ENCODE results near the gene ADCY3.

DNA sequence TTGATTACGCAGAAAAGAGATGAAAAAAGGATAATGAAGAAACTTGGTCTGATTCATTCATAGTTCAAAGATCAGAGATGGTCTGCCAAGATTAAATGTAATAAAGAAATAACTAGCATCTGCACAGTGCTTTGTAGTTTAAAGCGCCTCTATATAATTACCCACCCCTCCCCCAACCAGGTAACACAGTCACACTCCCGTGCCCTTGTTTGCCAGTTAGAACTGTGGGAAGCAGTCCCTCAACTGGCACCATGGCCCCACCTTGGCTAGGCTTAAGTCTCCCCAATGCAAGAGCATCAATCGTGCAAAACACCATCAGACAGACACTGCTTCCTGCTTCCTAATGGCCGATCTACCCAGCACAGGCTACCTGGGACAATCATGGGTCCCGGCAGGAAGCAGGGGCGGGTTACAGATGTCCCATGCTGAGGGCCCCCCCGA is 11.6 kb downstream of the ADCY3 start:
- TF ChIP-seq, protein P1, sequence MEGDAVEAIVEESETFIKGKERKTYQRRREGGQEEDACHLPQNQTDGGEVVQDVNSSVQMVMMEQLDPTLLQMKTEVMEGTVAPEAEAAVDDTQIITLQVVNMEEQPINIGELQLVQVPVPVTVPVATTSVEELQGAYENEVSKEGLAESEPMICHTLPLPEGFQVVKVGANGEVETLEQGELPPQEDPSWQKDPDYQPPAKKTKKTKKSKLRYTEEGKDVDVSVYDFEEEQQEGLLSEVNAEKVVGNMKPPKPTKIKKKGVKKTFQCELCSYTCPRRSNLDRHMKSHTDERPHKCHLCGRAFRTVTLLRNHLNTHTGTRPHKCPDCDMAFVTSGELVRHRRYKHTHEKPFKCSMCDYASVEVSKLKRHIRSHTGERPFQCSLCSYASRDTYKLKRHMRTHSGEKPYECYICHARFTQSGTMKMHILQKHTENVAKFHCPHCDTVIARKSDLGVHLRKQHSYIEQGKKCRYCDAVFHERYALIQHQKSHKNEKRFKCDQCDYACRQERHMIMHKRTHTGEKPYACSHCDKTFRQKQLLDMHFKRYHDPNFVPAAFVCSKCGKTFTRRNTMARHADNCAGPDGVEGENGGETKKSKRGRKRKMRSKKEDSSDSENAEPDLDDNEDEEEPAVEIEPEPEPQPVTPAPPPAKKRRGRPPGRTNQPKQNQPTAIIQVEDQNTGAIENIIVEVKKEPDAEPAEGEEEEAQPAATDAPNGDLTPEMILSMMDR (IDR thresholded peaks at IDR 0.05 in 2 of 3, conservative IDR thresholded peaks at IDR 0.05 in 1 of 3; ENCODE audit: borderline replicate concordance in 1 of 3, insufficient read depth in 1 of 3, low read depth in 2 of 3, low read length in 2 of 3): no peak
- TF ChIP-seq SIN3A (IDR thresholded peaks at IDR 0.05; ENCODE audit: low read depth) (no peak), EZH2 (IDR thresholded peaks at IDR 0.05) (no peak), CBX3 (IDR thresholded peaks at IDR 0.05; ENCODE audit: low read depth) (no peak), ELF1 (IDR thresholded peaks at IDR 0.05; ENCODE audit: borderline replicate concordance, low read depth) (no peak), POLR2AphosphoS5 (IDR thresholded peaks at IDR 0.05; ENCODE audit: low read depth, low read length) (no peak), CEBPB (IDR thresholded peaks at IDR 0.05; ENCODE audit: low read depth) (no peak)
- TF ChIP-seq, protein P2, sequence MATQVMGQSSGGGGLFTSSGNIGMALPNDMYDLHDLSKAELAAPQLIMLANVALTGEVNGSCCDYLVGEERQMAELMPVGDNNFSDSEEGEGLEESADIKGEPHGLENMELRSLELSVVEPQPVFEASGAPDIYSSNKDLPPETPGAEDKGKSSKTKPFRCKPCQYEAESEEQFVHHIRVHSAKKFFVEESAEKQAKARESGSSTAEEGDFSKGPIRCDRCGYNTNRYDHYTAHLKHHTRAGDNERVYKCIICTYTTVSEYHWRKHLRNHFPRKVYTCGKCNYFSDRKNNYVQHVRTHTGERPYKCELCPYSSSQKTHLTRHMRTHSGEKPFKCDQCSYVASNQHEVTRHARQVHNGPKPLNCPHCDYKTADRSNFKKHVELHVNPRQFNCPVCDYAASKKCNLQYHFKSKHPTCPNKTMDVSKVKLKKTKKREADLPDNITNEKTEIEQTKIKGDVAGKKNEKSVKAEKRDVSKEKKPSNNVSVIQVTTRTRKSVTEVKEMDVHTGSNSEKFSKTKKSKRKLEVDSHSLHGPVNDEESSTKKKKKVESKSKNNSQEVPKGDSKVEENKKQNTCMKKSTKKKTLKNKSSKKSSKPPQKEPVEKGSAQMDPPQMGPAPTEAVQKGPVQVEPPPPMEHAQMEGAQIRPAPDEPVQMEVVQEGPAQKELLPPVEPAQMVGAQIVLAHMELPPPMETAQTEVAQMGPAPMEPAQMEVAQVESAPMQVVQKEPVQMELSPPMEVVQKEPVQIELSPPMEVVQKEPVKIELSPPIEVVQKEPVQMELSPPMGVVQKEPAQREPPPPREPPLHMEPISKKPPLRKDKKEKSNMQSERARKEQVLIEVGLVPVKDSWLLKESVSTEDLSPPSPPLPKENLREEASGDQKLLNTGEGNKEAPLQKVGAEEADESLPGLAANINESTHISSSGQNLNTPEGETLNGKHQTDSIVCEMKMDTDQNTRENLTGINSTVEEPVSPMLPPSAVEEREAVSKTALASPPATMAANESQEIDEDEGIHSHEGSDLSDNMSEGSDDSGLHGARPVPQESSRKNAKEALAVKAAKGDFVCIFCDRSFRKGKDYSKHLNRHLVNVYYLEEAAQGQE (IDR thresholded peaks at IDR 0.05; ENCODE audit: low read depth): no peak

Measured in HCT116 (cell line).